ENCODE data around the gene SCN8A. TPM values are rescaled to one million over a fixed set of nuclear protein-coding genes. Genes with fewer than 3 reads are reported as not detected.

The SCN8A gene
- total RNA-seq, 3 donors from 2014 or later: 0.32 to 5.0 (median 1.6) TPM

- H3K4me3 ChIP-seq: no peak overlapping the region
- intact Hi-C loops (cut with DNase I; ENCODE audit: low total_unique reads): no loop called here
- DNase-seq (ENCODE audit: low spot score in 2 of 2): no peak
- no peak overlapping the region for H3K27ac ChIP-seq
- no peaks in the 10 kb centered on the region for H3K9me3 ChIP-seq
- TF ChIP-seq POLR2AphosphoS5 (IDR thresholded peaks at IDR 0.05): no peak
- TF ChIP-seq POLR2A (IDR thresholded peaks at IDR 0.05): no peak
- TF ChIP-seq CTCF (IDR thresholded peaks at IDR 0.05): no peak
- H3K36me3 ChIP-seq: no peaks in the 10 kb centered on the region
- H3K27me3 ChIP-seq: no peaks in the 10 kb centered on the region
- no peaks in the 10 kb centered on the region for H3K4me1 ChIP-seq
Observed at GRCh38 chr12:51620448-51620847, 29.4 kb downstream of the SCN8A start.

- DNase-seq (ENCODE audit: low spot score in 2 of 2): no peak
- intact Hi-C loops (cut with DNase I; ENCODE audit: low total_unique reads): no loop called here
- Histone ChIP-seq H3K36me3 (no peaks in the 10 kb centered on the region), H3K4me1 (no peaks in the 10 kb centered on the region), H3K27me3 (no peaks in the 10 kb centered on the region), H3K4me3 (no peak overlapping the region), H3K9me3 (no peaks in the 10 kb centered on the region), H3K27ac (no peak overlapping the region)
- TF ChIP-seq POLR2A (IDR thresholded peaks at IDR 0.05): no peak
Observed at GRCh38 chr12:51621156-51621922, 30.3 kb downstream of the SCN8A start.

GRCh38 chr12:51622564-51622963 lies 31.5 kb downstream of the SCN8A start:
- no peak for TF ChIP-seq POLR2A (IDR thresholded peaks at IDR 0.05)
- TF ChIP-seq CTCF (IDR thresholded peaks at IDR 0.05): no peak
- no peak for TF ChIP-seq POLR2AphosphoS5 (IDR thresholded peaks at IDR 0.05)
- no peaks in the 10 kb centered on the region for H3K9me3 ChIP-seq
- H3K36me3 ChIP-seq: no peaks in the 10 kb centered on the region
- H3K4me3 ChIP-seq: no peak overlapping the region
- no peak overlapping the region for H3K27ac ChIP-seq
- H3K4me1 ChIP-seq: no peaks in the 10 kb centered on the region
- intact Hi-C loops (cut with DNase I; ENCODE audit: low total_unique reads): no loop called here
- no peak for DNase-seq (ENCODE audit: low spot score in 2 of 2)
- H3K27me3 ChIP-seq: no peaks in the 10 kb centered on the region

GRCh38 chr12:51625370-51625769 lies 34.3 kb downstream of the SCN8A start:
- Histone ChIP-seq H3K27me3 (no peaks in the 10 kb centered on the region), H3K36me3 (no peaks in the 10 kb centered on the region), H3K4me1 (no peaks in the 10 kb centered on the region), H3K9me3 (no peaks in the 10 kb centered on the region), H3K4me3 (no peak overlapping the region), H3K27ac (no peak overlapping the region)
- TF ChIP-seq POLR2AphosphoS5 (IDR thresholded peaks at IDR 0.05) (no peak), CTCF (IDR thresholded peaks at IDR 0.05) (no peak), POLR2A (IDR thresholded peaks at IDR 0.05) (no peak)
- no peak for DNase-seq (ENCODE audit: low spot score in 2 of 2)
- intact Hi-C loops (cut with DNase I; ENCODE audit: low total_unique reads): no loop called here

- Histone ChIP-seq H3K4me3 (no peak overlapping the region), H3K27ac (no peak overlapping the region), H3K4me1 (no peaks in the 10 kb centered on the region), H3K9me3 (no peaks in the 10 kb centered on the region), H3K27me3 (no peaks in the 10 kb centered on the region), H3K36me3 (no peaks in the 10 kb centered on the region)
- no peak for TF ChIP-seq CTCF (IDR thresholded peaks at IDR 0.05)
- no peak for TF ChIP-seq POLR2A (IDR thresholded peaks at IDR 0.05)
- no peak for TF ChIP-seq POLR2AphosphoS5 (IDR thresholded peaks at IDR 0.05)
- intact Hi-C loops (cut with DNase I; ENCODE audit: low total_unique reads): no loop called here
- DNase-seq (ENCODE audit: low spot score in 2 of 2): no peak
Observed at GRCh38 chr12:51626115-51626514, 35.1 kb downstream of the SCN8A start.

All from breast epithelium (tissue), 4 donors.